HG03196 (cell line): Measurements from ENCODE around the gene SH3RF1.
"Not testable (repeated sequence)": the region's sequence is repeated elsewhere in the genome, so short reads cannot be mapped to it uniquely, and the experiment has no call there.

Experiments used
- ATAC-seq: cut with Tn5 transposase; IDR thresholded peaks from one replicate; pipeline ENCODE4 v1.9.1; 2021; ENCODE audit not compliant: unreplicated experiment

The SH3RF1 gene

DNA sequence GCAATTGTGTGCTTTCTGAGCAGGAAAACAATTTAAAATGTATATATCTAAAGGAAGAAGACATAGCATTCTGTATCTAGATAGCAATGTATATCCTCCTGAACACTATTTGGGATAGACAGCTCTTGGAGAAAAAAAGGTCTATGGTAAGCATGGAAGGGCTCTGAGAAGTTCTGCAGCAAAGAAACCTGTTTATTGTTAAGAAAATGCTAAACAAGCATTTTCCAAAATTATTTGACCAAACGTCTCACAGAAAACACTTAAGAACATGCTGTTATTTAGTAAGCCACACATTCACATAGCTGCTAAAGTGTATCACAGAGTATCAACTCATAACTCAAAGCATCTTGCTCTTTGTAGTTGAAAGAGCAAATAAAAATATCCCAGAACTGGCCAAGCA, 67.9 kb downstream of the SH3RF1 start:
- ATAC-seq: no peak

DNA sequence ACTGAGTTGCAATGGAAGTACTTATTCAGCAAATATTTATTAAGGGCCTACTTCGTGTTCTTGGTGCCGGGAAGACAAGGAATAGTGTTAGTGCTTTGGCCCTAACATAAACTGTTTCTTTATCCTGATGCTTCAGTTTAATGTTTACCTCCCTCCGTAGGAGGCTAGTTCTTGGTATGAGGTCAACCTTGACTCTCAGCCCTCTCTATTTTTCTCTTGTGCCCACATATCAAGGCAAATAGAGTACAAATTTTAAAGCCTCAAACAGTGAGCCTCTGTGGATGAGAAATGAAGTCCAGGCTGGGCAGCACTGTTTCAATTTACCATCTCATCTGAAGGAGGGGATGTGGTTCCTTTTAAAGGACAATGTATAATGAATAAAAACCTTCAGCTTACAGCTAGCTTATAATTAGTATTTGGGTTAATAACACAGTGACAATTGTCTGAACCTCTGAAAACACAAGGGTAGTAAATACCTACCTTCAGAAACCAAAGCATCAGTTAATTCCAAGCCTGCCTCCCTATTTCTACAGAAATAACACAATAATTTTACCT, 68.5 kb downstream of the SH3RF1 start:
- no peak for ATAC-seq

DNA sequence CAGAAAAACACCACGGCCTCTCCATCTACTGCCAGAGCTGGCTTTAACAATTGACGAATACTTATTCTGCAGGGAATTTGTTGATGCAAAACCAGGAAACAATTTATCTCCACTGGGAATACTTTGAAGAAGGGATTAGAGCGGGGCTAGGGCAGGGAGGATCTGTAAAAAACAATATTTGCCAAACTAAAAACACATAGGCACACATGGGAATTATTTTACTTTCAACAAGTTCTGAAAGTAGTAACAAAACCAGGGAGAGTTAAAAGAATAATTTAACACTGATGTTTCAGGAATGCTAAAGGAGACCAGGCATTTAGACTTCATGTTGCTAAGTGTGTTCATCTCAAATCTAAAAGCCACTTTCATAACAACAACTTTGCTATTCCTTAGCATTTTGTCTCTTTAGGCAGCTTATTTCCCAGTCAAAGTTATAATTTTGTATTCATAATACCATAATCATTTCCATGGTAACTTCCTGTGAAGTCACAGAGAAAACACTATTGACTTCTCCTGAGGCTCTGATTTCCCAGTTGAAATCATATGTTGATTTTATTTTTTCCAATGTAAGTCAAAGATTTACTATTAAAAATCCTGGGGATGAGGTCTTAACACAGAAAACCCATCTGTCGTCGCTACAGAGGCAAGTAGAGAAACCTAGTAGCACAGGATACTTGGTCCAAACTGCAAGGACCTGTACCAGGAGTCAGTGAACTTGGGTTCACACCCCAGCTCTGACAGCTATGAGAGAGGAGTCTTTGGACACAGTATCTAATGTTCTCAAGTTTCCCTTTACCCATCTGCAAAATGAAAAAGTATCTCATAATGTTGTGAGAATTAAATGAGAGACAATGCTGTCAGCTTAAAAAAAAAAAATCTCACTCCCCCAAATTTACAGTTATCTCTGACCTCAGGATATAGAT, 69.3 kb downstream of the SH3RF1 start:
- no peak for ATAC-seq

DNA sequence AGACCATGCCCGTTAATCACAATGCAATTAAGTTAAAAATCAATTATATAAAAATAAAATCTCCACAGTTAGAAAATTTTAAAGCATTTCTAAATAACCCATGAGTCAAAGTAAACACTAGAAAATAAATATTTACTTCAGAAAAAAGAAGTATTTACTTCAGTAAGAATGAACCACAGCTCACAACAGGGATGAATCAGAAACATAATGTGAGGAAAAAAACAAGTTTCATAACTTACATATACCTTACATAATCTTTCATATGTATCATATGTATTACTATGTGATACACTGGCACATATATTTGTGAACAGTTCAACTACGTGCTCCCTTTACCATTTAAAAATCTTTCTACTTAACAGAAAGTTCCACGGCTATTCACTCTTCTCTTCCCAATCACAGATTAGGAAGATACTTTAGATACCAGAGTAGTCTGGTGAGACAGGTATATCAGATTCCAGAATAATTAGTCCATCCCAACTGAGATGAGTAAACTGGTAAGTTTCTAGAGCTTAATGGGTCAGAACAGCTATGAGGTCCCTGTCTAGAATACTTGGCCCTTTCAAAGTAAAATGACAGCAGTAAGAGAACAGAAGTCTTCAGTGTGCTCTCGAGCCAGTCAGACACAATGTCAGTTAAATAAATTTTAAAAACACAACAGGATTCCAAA, 70.3 kb downstream of the SH3RF1 start:
- ATAC-seq: no peak

DNA sequence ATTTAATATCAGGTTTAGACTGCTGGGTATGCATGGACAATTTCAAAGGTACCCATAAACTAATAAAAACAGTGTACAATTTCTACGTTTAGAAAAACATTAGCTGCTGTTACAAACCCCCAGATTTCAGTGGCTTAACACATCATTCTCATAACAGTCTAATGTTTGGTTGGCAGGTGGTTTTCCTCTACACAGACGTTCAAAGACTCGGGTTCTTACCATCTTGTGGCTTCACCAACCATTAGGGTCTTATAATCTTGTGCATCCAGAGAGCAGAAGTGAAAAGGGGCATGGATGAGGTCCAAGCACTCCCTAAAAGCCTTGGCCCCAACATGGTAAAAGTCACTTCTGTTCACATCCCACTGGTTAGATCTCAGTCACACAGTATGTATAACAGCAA, 71.6 kb downstream of the SH3RF1 start:
- no peak for ATAC-seq

DNA sequence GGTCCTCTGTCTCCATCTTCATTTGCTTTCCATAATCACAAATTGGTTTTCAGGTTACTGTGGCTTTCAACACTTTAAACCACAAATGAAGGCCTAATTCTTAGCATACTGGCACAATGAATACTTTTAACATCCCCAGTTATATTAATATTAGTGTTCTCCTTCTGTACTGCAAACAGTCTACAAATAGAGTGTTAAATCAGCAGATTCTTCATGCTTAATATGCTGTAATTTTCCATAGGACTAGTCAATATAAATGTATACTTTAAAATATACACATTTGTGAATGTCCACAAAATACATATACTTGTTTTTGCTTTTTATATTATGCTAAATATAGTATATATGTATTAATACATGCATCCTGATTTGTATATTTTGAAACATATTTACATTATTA, 72.6 kb downstream of the SH3RF1 start:
- ATAC-seq: no peak

DNA sequence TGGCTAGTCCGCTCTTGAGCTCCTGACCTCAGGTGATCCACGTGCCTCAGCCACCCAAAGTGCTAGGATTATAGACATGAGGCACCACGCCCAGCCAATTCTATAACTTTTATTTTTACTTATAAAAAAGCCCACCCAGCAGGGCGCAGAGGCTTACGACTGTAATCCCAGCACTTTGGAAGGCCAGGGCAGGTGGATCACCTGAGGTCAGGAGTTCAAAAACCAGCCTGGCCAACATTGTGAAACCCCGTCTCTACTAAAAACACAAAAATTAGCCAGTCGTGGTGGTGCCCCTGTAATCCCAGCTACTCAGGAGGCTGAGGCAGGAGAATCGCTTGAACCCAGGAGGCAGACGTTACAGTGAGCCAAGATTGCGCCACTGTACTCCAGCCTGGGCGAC, 73.5 kb downstream of the SH3RF1 start:
- ATAC-seq: not testable (repeated sequence)

DNA sequence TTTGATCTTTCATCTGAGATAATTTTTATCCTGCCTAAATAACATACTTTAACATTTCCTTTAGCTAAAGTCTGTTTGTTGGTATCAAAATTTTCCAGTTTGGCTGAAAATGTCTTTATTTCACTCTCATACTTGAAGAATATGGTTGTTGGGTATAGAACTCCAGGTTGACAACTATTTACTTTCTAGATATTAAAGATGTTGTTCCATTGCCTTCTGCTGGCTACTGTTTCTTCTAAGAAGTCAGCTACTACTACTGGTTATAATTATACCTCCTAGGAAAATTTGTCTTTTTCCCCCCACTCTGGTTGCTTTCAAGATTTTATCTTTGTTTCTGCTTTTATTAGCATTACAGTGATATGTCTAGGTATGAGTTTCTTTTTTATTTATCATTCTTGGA, 75.7 kb downstream of the SH3RF1 start:
- ATAC-seq: no peak

DNA sequence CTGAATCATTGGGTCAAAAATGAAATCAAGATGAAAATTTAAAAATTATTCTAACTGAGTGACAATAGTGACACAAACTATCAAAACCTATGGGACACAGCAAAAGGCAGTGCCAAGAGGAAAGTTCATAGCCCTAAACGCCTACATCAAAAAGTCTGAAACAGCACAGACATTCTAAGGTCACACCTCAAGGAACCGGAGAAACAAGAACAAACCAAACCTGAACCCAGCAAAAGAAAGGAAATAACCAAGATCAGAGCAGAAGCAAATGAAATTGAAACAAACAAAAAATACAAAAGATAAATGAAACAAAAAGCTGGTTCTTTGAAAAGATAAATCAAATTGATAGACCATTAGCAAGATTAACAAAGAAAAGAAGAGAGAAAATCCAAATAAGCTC, 80.8 kb downstream of the SH3RF1 start:
- not testable (repeated sequence) for ATAC-seq

DNA sequence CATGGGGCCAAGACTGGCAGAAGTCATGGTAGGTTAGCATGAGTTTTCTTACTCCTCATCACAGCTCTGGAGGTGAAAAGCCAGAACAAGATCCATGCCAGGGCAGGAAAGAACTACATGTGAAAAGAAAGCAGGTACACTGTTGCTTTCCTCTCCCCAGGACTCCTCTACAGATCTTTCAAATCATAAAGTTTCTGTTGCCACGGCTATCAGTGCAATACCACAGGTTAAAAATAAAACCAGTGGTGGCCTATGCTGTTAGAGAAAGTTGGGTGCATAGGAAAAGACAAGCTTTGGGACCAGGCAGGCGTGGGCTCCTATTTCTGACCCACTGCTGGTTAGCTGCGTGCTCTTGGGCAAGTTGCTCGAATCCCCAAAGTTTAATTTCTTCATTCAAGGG, 81.4 kb downstream of the SH3RF1 start:
- ATAC-seq: peak; percentile 89

DNA sequence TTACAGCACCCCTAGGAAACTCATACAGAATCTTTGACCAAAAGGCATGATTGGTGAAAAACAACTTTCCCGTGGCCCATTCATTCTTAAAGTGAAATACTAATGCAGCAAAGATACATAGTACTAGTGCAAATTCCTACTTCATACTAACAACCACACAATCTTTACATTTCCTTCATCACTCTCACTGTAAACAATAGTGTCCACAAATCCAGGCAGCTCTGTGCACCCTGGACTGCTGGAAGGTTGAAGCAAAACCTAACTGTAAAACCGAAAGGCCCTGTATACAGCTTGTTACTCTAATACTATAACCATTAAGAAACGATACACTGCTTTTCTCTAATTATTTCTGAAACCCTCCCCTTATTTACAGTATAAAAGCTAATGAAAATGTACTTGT, 82.6 kb downstream of the SH3RF1 start:
- no peak for ATAC-seq

DNA sequence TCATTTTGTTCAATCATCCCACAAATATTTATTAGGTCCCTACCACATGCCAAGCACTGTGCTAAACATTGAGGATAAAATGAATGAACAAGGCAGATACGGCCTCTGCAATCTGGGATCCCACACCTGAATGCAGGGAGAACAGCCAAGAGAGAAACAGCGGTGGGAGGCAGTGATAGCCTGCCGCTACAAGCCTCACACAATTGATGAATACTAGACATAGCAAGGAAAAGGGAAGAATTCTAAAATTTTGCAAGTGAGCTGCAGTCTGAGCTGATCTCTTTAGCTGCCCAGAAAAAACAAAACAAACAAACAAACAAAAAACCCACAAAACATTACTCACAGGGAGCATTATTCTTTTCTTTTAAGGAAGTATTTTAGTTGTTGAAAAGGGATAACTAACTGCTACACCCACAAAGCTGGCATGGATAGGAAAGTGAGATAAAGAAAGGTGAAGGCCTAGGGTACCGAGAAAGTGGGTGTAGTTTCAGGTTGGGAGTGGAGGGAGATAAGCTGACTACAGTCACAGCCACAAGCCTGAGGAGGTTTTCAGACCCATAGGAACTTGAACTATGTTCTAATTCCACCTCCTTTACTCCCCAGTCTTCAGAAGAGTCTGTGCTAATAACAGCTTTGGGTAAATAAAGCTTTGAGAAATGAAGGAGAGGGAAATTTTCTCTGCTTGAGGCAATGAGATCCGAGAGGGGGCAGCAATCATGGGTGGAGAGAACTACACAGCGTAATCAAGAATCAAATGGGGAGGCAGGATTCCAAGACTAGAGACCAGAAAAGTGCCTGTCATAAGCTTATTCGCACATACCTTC, 85.4 kb downstream of the SH3RF1 start:
- ATAC-seq: no peak

DNA sequence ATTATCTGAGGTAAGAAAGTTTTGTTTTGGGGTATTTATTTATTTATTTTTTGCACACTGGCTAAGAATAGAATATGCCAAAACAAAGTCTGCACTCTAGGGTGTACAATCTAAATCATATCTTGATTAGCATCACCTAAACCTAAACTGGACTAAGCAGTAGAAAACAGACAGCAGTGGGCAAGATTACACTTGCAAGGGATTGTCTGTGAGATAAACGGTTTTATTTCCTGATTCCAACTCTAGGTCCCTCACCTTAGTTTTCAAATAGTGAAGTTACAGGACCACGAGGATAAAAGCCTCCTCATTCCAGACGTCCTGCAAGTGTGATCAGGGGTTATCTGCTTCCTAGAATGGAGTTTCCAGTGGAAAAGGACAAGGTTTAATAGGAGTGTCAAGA, 86.1 kb downstream of the SH3RF1 start:
- no peak for ATAC-seq

DNA sequence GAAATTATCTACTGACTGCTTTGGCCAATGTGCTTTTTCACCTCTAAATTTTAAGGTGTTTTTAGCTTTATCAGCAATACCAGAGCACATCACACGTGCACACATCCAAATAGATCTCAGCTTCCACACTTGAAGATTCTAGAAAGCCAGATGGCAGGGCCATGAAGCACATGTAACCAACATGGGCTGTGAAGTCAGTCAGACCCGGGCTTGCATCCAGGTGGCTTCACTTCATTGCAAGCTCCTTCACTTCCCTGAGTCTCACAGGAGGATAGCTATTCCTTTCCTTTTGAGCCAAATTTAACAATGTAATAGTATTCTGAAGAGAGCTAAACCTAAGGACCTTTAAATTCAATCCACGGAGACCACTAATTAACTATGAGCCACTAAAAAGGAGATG, 86.5 kb downstream of the SH3RF1 start:
- ATAC-seq: no peak

DNA sequence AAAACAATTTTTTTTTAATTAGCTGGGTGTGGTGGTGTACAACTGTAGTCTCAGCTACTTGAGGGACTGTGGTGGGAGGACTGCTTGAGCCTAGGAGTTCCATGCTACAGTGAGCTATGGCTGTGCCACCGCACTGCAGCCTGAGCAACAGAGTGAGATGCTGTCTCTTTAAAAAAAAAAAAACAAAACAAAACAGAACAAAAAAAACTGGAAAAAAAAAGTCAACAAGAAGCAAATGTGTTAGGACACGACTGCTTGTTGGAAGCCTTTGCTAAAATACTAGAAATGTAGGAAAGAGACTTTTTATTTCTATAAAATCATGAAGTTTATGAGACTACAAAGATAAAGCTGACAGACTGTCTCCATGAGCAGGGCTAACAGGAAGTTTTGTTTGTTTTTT, 87.2 kb downstream of the SH3RF1 start:
- no peak for ATAC-seq

DNA sequence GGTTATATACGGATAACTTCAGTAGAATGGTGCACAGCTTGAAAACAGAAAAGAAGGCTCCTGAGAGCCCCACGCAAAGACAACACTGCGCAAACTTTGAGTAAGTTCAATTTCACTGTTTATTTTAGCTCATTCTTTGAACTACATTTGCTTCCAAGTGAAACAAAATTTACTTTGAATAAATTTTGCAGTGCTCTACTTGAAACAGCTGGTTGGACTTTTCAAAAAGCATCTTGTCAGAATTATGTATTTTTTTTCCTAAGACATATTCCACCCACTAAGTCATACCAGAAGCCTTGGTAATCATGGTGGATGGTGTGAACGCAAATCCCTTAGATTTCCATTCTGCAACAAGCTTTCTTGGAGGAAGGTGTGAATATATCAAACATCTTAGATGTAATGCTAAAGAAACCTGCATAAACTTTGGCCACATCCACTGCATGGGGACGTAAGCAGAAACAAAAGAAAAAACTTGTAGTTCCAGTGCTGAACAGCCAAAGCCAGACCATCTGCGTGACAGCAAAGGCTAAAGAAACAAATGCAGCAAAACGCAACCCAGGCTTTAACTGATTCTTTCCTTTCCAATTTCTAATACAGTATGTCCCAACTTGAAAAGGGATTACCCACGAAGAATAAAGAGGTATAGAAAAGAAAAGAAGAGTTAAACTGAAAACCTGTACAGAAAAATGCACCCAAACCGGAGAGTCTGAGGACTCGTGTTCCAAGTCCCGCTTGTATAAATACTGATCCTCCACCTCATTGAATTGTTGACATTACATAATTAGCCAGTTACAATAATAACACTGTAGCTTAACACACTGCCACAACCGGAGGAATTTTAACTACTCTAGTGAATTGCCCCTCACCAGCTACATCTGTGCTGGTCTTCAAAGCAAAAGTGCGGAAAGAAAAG, 90.9 kb downstream of the SH3RF1 start:
- ATAC-seq: no peak

DNA sequence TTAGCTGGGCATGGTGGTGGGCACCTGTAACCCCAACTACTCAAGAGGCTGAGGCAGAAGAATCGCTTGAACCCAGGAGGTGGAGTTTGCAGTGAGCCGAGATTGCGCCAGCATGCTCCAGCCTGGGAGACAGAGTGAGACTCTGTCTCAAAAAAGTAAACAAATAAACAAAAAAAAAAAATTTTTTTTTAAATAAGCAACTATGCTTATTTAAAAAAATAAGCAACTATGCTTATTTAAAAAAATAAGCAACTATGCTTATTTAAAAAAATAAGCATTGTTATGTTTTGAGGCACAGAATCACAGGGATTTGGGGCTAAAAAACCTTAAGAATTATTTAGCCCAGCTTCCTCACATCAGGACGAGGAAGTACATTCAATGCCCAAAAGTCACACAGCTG, 92.7 kb downstream of the SH3RF1 start:
- ATAC-seq: not testable (repeated sequence)

DNA sequence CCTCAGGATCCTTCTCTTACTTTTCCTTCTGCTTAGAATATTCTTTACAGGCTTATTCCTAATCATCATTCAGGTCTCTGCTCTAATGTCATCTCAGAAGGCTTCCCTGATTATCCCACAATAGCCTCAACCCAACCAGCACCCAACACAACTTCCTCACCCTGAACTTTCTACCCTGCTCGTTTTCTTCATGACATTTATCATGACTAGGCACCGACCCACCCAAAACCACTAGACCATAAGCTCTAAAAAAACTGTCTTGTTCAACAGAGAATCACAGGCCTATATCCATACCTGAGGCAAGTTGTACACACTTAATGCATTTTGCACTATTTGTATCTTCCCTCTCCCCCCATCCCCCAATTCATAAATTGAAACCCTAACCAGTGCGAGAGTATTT, 95.3 kb downstream of the SH3RF1 start:
- ATAC-seq: no peak

DNA sequence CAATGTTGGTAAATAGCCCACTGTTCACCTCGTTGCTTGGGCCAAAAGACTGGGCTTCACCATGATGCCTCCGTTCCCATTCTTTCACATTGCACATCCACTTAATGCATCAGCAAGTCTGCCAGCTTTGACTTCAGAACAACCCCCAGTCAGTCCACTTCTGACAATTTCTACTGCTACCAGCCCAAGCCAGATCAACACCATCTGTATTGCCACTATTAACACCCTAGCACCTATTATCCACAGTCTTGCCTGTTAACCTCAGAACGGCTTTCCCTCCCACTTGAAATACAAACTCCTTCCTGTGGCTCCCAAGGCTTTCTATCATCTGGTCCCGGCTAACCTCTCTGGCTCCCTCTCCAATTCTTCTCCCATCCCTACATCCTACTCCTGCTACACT, 95.7 kb downstream of the SH3RF1 start:
- no peak for ATAC-seq

DNA sequence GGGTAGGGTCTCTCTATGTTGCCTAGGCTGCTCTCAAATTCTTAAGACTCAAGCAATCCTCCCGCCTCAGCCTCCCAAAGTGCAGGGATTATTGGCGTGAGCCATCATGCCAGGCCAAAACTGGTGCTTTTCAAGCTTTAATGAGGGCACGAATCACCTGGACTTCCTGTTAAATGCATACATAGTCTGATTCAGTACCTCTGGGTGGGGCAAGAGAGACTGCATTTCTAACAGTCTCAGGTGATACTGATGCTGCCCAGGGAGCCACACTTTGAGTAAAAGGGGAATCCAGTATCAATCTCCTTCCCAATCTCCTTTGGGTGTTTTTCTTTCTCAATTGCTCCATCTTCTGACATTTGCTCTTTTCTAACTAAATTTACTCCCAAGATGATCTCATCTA, 96.5 kb downstream of the SH3RF1 start:
- no peak for ATAC-seq
